Parathyroid adenoma (tissue), 2 donors: ENCODE data around the gene TRMT6.

Experiments used
- H2AFZ ChIP-seq: fragments of 300-600 bp; sonication (generic); one replicate; pipeline ENCODE4 v1.7.0; 2017; ENCODE audit warnings: antibody characterized with exemption, mild to moderate bottlenecking
- H3K27ac ChIP-seq: fragments of 300-600 bp; sonication (generic); one replicate; pipeline ENCODE4 v1.7.0; 2017
- H3K27me3 ChIP-seq: fragments of 300-600 bp; sonication (generic); one replicate; pipeline ENCODE4 v1.7.0; 2017; ENCODE audit warnings: low read length; ENCODE audit not compliant: control insufficient read depth, insufficient read depth
- H3K36me3 ChIP-seq: fragments of 300-600 bp; sonication (generic); one replicate; pipeline ENCODE4 v1.7.0; 2017; ENCODE audit warnings: low read length; ENCODE audit not compliant: control insufficient read depth, insufficient read depth
- H3K4me1 ChIP-seq: fragments of 300-600 bp; sonication (generic); one replicate; pipeline ENCODE4 v1.7.0; 2017; ENCODE audit warnings: control low read depth
- H3K4me2 ChIP-seq: fragments of 300-600 bp; sonication (generic); one replicate; pipeline ENCODE4 v1.7.0; 2017; ENCODE audit warnings: low read length
- H3K4me3 ChIP-seq: fragments of 300-600 bp; sonication (generic); one replicate; pipeline ENCODE4 v1.7.0; 2017; ENCODE audit warnings: low read depth, low read length
- H3K79me2 ChIP-seq: fragments of 300-600 bp; sonication (generic); one replicate; pipeline ENCODE4 v1.7.0; 2017; ENCODE audit warnings: control low read depth
- H3K9ac ChIP-seq: fragments of 300-600 bp; sonication (generic); one replicate; pipeline ENCODE4 v1.7.0; 2017; ENCODE audit warnings: mild to moderate bottlenecking
- H3K9me3 ChIP-seq: fragments of 300-600 bp; sonication (generic); one replicate; pipeline ENCODE4 v1.7.0; 2017; ENCODE audit warnings: low read length; ENCODE audit not compliant: control insufficient read depth
- CTCF ChIP-seq: fragments of 300-600 bp; sonication (generic); IDR thresholded peaks from one replicate; pipeline ENCODE4 v1.7.0; 2017; ENCODE audit warnings: antibody characterized with exemption, mild to moderate bottlenecking
- donor health status: primary hyperparathyroidism.

TRMT6 gene

GRCh38 chr20:5950271-5951031 lies at the start of gene TRMT6, which contains the start of gene MCM8:
Gene TRMT6, minus strand, starts transcription at chr20:5950533. Its CDS starts 128 bp downstream, at chr20:5950405.
Gene MCM8, plus strand, starts transcription at chr20:5950652. Its CDS starts 1,364 bp downstream, at chr20:5952016.
- H3K4me3 ChIP-seq: peak within 1 kb of the TSS; percentile 64
- H3K4me1 ChIP-seq: peaks cover 2% of the 10 kb centered on the region
- peak within 1 kb of the TSS; percentile 80 for H3K4me2 ChIP-seq
- H3K27me3 ChIP-seq: no peaks in the 10 kb centered on the region
- no peaks in the 10 kb centered on the region for H3K36me3 ChIP-seq
- H3K9me3 ChIP-seq: no peaks in the 10 kb centered on the region
- H2AFZ ChIP-seq: peak within 1 kb of the TSS; percentile 92
- H3K27ac ChIP-seq: peak within 1 kb of the TSS; percentile 72
- H3K79me2 ChIP-seq: no peaks in the 10 kb centered on the region
- no peak for TF ChIP-seq CTCF
- H3K9ac ChIP-seq: peak within 1 kb of the TSS; percentile 23

GRCh38 chr20:5999783-6000182 lies 49.5 kb upstream of the TRMT6 start:
- no peaks in the 10 kb centered on the region for H3K9me3 ChIP-seq
- no peaks in the 10 kb centered on the region for H3K4me1 ChIP-seq
- no peak overlapping the region for H2AFZ ChIP-seq
- no peak overlapping the region for H3K9ac ChIP-seq
- no peaks in the 10 kb centered on the region for H3K27me3 ChIP-seq
- no peak overlapping the region for H3K4me2 ChIP-seq
- H3K79me2 ChIP-seq: no peaks in the 10 kb centered on the region
- TF ChIP-seq CTCF: no peak
- H3K36me3 ChIP-seq: no peaks in the 10 kb centered on the region
- no peak overlapping the region for H3K27ac ChIP-seq
- H3K4me3 ChIP-seq: no peak overlapping the region

- TF ChIP-seq CTCF: no peak
- Histone ChIP-seq H3K4me1 (peaks cover 3% of the 10 kb centered on the region), H3K27me3 (no peaks in the 10 kb centered on the region), H3K9me3 (no peaks in the 10 kb centered on the region), H3K36me3 (no peaks in the 10 kb centered on the region), H3K9ac (no peak overlapping the region), H3K27ac (no peak overlapping the region), H3K79me2 (no peaks in the 10 kb centered on the region), H3K4me2 (no peak overlapping the region), H2AFZ (no peak overlapping the region), H3K4me3 (no peak overlapping the region)
Observed at GRCh38 chr20:5996765-5997164, 46.4 kb upstream of the TRMT6 start.

GRCh38 chr20:5991623-5992441 lies 41.5 kb upstream of the TRMT6 start:
- Histone ChIP-seq H3K9ac (no peak overlapping the region), H3K4me1 (peaks cover 11% of the 10 kb centered on the region), H3K27ac (peak overlapping the region; percentile 40)

More at GRCh38 chr20:5991623-5992441, 41.5 kb upstream of the TRMT6 start:
- Histone ChIP-seq H3K9me3 (no peaks in the 10 kb centered on the region), H3K79me2 (no peaks in the 10 kb centered on the region), H3K4me3 (no peak overlapping the region), H2AFZ (no peak overlapping the region), H3K36me3 (no peaks in the 10 kb centered on the region), H3K4me2 (peak overlapping the region; percentile 36), H3K27me3 (no peaks in the 10 kb centered on the region)
- TF ChIP-seq CTCF: no peak
